ENCODE measurements around the gene MORN4.
"Not testable (repeated sequence)": the region's sequence is repeated elsewhere in the genome, so short reads cannot be mapped to it uniquely, and the experiment has no call there.

Gene MORN4

DNA sequence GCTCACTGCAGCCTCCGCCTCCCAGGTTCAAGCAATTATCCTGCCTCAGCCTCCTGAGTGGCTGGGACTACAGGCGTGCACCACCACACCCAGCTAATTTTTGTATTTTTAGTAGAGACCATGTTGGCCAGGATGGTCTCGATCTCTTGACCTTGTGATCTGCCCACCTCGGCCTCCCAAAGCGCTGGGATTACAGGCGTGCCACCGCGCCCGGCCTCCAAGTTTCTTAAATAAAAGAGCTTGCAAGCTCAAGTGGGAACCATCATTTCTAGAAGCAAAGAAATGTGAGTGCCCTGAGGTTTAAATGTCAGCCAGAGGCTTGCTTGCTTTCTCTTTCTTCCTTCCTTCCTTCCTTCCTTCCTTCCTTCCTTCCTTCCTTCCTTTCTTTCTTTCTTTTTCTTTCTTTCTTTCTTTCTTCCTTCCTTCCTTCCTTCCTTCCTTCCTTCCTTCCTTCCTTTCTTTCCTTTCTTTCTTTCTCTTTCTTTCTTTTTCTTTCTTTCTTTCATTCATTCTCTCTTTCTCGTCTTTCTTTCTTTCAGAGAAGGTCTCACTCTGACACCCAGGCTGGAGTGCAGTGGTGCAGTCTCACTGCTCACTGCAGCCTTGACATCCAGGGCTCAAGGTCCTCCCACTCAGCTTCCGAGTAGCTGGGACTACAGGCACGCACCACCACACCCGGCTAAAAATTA is 9.3 kb upstream of the MORN4 start:
- not testable (repeated sequence) for DNase-seq (ENCODE audit: low read depth in 1 of 2, low spot score in 1 of 2)

DNA sequence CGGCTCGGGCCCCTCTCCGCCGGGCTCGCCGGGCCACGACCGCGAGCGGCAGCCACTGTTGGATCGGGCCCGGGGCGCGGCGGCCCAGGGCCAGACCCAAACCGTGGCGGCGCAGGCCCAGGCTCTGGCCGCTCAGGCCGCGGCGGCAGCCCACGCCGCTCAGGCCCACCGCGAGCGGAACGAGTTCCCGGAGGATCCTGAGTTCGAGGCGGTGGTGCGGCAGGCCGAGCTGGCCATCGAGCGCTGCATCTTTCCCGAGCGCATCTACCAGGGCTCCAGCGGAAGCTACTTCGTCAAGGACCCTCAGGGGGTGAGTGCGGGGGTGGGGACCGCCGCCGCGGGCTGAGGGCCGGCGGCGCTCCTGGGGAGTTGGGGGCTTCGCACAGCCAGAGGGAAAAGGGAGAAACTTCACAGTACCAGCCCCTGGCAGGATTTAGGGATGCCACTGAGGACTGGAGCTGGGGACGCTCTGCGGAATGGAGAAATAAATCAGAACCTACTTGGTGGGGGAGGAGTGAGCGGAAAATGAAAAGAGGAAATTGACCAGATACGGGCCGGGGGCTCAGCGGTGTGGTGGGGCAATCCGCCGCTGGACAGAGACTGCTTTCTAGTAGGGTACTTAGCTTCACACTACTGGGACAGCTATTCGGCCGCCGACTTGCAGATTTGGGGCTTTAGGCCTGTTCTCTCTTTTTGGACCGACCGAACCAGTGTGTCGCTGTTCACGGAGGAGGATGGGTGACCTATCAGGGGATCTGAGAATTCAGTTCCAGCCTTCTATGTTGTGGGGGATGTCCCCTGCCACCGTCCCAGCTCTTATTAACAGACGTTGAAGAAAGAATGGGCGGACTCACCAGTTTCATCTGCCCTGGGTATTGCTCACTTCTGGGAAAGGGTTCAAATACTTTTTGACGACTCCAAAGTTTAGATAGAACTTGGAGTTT is 7.8 kb upstream of the MORN4 start:
- no peak for DNase-seq (ENCODE audit: low read depth in 1 of 2, low spot score in 1 of 2)

DNA sequence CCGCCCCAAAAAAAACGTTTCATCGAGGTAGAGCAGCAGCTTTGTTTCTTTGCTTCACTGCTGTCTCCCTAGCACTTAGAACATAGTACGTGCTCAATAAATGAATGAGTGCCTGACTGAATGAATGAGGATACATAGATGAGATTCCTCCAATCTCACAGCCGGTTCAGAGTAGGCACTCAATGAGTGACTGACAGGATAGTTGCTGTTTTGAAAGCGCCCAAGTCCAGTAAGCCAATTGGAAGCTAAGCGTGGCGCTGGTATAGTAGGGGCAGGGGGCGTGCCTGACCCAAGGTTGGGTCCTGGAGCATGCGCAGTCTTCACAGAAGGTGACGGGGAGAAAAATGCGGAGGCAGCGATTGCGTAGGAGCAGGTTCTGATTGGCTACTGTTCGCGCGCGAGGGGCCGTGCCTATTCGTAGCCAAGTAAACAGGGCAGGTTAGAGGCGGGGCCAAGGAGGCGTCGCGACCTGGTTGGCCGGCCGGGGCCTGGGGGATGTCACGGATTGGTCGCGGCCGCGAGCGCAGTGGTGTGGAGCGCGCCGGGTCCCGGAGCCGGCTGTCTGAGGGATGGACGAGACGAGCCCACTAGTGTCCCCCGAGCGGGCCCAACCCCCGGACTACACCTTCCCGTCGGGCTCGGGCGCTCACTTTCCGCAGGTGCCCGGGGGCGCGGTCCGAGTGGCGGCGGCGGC is 7.0 kb upstream of the MORN4 start, which contains the start of gene PI4K2A:
Gene PI4K2A, plus strand, starts transcription at position 498 of the 694 bp plus-strand sequence. Its CDS starts 72 bp downstream, at position 570.
- DNase-seq (ENCODE audit: low read depth in 1 of 2, low spot score in 1 of 2), result peak; percentile 95 to 96

DNA sequence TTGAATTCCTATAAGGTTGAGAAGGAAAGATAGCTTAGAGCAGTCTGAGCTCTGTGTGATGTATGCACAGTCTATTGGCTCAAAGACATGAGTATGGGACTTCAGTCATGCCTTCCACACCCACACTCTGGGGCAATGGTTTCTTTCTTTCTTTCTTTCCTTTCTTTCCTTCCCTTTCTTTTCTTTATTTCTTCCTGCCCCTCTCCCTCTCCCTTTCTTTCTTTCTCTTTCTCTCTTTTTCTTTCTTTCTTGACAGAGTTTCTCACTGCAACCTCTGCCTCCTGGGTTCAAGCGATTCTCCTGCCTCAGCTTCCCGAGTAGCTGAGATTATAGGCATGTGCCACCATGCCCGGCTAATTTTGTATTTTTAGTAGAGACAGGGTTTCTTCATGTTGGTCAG is 5.8 kb upstream of the MORN4 start:
- DNase-seq (ENCODE audit: low read depth in 1 of 2, low spot score in 1 of 2), result not testable (repeated sequence)

DNA sequence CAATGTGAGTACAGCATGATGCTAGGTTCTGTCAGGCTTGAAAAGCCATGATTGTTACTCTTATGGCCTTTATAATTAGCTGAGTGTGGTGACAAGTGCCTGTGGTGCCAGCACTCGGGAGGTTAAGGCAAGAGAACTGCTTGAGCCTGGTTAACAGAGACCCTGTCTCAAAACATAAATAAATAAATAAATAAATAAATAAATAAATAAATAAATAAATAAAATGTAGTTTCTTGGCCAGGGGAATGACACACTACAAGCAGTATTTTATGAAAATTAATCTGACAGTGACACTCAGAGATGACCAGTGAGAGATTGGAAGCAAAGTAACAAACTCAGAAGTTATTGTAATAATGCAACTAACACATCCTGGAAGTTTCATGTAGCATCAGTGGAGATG is 2.3 kb upstream of the MORN4 start:
- no peak for DNase-seq (ENCODE audit: low read depth in 1 of 2, low spot score in 1 of 2)

DNA sequence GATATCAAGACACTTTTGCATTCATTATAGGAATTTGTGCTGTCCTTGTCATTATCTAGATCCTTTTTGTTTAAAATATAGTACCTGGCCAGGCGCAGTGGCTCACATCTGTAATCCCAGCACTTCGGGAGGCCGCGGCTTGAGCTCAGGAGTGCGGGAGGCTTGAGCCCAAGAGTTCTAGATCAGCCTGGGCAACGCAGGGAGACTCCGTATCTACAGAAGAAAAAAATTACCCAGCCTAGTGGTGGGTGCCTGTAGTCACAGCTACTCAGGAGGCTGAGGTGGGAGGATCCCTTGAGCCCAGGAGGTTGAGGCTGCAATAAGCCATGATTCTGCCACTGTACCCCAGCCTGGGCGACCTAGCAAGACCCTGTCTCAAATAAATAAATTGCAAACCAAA is 621 bp upstream of the MORN4 start:
- no peak for DNase-seq (ENCODE audit: low read depth in 1 of 2, low spot score in 1 of 2)

DNA sequence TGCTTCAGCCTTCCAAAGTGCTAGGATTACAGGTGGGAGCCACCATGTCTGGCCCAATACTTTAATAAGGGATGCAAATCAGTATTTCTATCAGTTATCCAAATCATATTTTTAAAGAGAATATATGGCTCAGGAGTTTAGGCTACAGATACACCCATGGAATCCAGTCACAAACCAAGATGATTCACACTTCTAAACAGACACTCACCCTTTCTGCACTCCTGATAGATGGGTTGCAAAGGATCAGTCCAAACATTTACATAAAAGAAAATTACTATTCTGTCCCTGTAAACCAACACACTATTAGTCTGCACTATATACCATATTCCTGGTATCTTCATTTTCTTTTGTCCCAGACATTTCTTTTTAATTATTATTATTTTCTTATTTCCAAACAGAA is 2.2 kb downstream of the MORN4 start:
- no peak for DNase-seq (ENCODE audit: low read depth in 1 of 2, low spot score in 1 of 2)

DNA sequence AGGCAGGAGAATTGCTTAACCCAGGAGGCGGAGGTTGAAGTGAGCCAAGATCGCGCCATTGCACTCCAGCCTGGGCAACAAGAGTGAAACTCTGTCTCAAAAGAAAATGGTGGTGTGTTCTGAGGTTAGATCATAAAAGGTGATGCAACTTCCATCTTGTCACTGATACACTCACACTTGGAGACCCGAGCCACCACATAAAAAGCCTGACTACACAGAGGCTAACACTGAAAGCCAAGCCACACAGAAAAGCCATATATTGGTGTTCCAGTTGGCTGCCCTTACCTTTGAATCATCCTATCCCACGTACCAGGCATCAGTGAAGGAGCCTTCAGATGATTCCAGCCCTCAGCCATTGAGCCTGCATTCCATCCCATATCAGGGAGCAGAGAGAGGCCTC is 4.0 kb downstream of the MORN4 start:
- no peak for DNase-seq (ENCODE audit: low read depth in 1 of 2, low spot score in 1 of 2)

DNA sequence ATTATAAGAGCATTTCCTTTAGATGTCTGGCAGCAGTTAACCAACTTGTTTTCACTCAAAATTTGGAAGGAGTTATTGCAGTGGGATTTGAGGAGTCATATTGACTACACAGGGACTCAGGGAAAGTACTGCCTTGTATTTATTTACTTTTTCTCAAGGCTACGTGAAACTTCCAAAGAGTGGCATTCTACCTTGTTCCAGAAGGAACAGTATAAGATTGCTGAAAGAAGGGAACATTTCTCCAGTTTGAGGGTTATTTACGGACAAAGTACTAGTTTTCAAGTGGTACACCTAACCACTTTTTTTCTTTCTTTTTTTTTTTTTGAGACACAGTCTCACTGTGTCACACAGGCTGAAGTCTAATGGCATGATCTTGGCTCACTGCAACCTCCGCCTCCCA is 5.1 kb downstream of the MORN4 start:
- no peak for DNase-seq (ENCODE audit: low read depth in 1 of 2, low spot score in 1 of 2)

DNA sequence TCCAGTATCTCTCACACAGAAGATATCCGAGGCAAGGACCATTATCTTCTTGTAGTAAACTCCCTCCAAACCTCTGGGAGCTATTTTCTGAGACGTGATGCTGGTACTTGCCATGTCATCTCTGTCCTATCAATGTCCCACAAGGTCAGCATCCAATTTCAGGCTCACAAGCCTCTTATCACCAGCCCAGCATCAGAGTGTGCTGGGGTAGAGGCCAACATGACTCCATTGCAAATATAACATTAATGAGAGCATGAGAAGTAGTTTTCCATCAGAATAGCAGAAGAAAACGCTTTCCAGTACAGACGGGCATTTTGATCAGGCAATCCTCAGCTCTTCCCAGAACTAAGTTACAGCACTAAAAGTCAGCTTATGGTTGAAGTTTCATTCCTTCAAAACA is 5.6 kb downstream of the MORN4 start:
- DNase-seq (ENCODE audit: low read depth in 1 of 2, low spot score in 1 of 2), result no peak

DNA sequence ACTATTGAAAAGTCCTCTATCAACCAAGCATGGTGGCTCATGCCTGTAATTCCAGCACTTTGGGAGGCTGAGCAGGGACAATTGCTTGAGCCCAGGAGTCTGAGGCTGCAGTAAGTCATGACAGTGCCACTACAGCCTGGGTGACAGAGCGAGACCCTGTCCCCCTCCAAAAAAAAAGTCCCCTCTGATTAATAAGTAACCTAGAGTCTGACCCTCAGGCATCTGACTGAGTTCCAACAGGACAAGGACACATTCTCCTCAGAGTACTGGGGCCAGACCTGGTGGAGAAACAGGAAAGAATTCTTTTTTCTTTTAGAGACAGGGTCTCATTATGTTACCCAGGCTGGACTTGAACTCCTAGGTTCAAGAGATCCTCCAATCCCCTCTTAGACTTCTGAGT is 10.0 kb downstream of the MORN4 start:
- no peak for DNase-seq (ENCODE audit: low read depth in 1 of 2, low spot score in 1 of 2)

DNA sequence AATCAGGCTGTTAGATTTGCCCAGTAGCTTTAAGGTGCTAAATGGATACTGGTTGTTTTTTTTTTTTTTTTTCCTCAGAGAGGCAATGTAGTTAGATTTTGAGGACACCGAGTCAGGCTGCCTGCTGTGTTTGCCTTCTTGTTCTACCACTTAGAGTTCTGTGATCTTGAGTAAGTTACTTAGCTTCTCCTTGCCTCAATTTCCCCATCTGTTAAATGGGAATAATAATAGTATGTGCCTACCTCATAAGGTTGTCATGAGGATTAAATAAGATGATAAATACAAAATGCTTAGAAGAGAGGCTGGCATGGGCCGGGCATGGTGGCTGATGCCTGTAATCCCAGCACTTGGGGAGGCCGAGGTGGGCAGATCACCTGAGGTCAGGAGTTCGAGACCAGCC is 14.6 kb downstream of the MORN4 start:
- no peak for DNase-seq (ENCODE audit: low read depth in 1 of 2, low spot score in 1 of 2)

DNA sequence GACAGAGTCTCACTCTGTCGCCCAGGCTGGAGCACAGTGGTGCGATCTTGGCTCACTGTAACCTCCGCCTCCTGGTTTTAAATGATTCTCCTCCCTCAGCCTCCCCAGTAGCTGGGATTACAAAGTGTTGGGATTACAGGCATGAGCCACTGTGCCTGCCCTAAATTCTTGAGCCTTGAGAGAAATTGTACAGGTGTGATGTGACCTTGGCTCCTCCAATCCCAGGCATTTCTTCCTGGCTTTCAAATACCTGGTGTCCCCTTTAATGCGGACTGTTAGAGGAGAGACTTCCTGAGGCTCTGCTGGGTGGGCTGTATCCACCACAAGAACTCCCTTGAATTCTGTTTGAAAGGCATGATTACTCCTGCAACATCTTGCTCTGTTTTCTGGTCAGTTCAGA is 15.0 kb downstream of the MORN4 start:
- DNase-seq (ENCODE audit: low read depth in 1 of 2, low spot score in 1 of 2), result no peak

DNA sequence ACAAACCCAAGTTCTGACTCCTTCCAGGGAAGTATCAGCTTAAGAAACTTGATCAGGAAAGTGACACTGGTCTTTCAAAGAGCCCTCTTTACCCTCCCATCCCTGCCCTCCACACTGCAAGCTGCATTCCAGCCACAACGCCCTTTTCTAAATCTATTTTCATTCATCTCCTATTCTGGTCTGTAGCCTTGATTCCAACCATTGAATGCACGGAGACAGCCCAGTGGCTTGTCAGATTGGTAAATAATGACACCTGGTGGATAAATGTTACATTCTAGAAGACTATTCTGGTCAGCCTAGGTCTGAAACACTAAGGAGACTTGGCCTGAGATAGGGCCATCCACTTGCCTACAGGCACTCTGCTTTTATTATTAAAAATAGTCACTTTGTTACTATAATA is 20.9 kb downstream of the MORN4 start:
- no peak for DNase-seq (ENCODE audit: low read depth in 1 of 2, low spot score in 1 of 2)

DNA sequence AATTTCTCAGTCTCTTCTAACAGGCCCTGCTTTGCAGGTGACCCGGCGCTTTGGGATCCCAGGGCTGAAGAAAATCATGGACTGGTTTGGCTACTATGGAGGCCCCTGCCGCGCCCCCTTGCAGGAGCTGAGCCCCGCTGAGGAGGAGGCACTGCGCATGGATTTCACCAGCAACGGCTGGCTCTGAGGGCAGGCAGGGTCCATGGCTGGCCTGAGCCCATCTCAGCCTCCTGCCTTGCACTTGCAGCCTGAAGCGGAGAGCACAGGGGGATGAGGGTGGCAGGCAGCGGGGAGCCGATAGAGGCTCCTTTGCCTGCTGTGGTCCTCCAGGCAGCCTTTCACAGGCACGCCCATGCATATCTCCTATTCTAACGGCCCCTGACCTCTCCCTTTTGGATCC is 21.8 kb downstream of the MORN4 start:
- no peak for DNase-seq (ENCODE audit: low read depth in 1 of 2, low spot score in 1 of 2)

DNA sequence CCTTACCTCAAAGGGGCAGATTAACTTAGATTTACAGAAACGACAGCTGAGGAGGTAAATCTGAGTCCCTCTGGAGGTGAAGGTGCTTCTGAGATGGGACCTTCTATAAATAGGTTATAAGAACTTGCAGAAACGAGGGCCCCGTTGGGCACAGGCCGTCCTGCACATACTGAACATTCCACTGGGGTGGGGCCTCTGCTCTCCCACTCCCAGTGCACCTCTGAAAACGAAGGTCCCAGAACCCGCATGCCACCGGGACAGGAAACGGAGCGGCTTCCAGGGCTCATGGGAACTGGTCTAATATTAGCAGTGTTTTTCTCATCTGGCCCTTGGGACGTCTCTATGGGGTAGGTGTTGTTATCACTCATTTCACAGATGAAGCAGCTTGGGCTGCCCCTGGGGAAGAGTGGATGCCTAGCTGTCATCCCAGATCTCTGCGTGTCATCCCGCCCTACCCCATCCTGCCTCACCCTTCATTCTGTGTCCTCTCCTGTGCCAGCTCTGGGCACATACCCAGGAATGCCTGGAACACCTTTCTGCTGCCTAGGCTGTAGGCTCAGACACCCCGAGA is 24.2 kb downstream of the MORN4 start:
- DNase-seq (ENCODE audit: low read depth in 1 of 2, low spot score in 1 of 2), result no peak

DNA sequence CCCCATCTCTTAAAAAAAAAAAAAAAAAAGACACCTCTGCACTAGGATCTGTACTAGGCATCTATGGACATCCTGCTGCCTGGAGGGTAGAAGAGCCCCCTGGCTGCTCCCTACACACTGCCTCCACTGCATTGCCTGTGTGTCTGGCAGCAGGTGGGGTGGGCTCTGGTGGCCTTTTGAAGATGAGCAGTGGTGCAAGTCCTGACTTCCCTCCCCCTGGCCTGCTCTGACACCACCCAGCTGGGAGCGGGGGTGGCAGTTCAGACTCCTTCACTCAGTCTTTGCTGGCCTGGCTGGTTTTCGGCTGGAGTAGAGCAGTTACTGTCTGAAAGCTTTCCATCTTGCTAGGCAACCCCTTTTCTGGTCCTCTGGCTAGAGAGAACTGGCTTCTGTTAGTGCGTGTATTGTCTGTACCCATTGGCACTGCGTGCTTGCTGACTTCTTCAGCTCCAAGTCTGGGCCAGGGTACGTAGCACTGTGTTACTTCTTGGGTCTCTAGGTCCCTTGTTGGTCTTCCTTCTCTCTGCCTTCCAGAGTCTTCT is 26.1 kb downstream of the MORN4 start:
- no peak for DNase-seq (ENCODE audit: low read depth in 1 of 2, low spot score in 1 of 2)

DNA sequence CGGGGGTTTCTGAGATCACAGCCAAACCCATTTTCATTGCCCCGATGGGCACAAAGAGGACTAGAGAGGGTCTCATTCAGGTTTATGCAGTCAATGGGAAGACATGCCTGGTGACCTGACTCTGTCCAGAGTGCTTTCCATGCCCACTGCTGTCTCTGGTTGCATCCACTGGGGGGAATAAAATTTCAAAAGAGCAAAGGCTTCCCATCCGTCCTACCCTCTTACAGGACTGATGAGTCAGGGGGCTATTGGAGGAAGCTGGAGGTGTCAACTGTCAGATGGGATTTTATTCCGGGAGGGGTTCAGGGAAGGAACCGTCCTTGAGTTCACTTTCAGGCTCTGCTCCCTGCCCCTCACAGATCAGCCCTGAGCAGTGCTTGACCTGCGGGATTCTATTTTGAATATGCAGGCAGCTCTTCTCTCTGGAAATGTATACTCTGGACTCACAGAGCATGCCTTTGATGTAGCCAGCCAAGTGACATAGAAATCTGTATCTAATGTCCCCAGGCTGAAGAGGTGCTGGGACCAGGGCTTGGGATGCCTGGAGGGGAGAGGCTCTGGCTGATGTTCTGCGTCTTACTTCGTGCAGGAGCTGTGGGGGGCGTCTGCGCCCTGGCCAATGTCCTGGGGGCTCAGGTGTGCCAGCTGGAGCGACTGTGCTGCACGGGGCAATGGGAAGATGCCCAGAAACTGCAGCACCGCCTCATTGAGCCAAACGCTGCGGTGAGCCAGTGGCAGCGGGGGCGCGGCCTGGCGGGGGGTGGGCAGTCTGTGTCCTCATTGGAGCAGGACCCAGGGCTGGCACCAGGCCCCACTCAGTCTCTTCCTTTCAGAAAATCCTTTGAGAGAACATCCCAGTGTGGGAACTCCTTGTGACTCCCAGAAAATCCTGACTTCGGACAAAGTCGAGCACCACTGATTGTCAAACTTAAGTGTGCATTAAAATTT is 31.8 kb downstream of the MORN4 start:
- DNase-seq (ENCODE audit: low read depth in 1 of 2, low spot score in 1 of 2), result no peak

DNA sequence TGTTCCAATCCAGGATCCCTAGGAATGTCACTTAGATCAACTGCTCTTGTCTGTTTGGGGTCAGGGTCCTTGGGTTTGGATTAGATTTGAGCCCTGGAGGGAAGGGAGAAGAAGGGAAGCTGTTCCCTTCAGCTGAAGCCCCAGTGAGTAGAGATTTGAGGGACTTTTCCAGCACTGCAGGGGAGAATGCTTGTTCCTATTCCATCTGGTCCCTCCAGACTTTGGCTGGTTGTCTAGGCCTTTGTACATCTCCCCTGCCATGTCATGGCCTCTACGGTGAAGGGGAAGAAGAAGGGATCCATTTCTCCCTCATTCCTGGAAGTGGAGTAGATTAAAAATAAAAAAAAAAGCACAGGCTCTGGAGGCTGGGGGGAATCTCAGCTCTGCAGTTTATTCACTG is 32.7 kb downstream of the MORN4 start:
- DNase-seq (ENCODE audit: low read depth in 1 of 2, low spot score in 1 of 2), result no peak

DNA sequence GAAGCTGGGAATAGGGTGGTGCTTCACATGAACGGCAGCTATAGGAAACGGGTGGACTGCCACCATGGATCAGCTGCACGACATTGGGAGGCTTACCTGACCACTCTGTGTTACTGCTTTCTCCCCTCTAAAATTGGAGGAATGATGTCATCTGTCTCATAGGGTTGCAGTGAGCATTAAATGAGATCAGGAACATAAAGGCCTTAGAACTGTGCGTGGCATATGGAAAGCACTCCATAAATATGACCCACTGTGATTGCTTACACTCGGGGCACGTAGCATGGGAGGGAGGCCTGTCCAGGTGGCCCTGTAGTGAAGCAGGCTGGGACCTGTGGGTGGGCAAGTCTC is 34.1 kb downstream of the MORN4 start:
- no peak for DNase-seq (ENCODE audit: low read depth in 1 of 2, low spot score in 1 of 2)
